Umbilical cord (tissue), 2 donors: ENCODE data around the gene CD300LD. TPM values are rescaled to one million over a fixed set of nuclear protein-coding genes. Genes with fewer than 3 reads are reported as not detected.
"Not testable (repeated sequence)": the region's sequence is repeated elsewhere in the genome, so short reads cannot be mapped to it uniquely, and the experiment has no call there.

Experiments used
- DNase-seq: peaks from one replicate; pipeline ENCODE4 v3.0.0-alpha.2; 2015; ENCODE audit warnings: low spot score
- total RNA-seq: library from RNA; depleted of rRNA; stranded (reverse); fragments of >200 nt; gene quantifications from one replicate; pipeline ENCODE4 v1.2.3, GENCODE V29; 2014; ENCODE audit warnings: low replicate concordance; ENCODE audit not compliant: insufficient read depth

Gene CD300LD
- total RNA-seq: not detected

DNA sequence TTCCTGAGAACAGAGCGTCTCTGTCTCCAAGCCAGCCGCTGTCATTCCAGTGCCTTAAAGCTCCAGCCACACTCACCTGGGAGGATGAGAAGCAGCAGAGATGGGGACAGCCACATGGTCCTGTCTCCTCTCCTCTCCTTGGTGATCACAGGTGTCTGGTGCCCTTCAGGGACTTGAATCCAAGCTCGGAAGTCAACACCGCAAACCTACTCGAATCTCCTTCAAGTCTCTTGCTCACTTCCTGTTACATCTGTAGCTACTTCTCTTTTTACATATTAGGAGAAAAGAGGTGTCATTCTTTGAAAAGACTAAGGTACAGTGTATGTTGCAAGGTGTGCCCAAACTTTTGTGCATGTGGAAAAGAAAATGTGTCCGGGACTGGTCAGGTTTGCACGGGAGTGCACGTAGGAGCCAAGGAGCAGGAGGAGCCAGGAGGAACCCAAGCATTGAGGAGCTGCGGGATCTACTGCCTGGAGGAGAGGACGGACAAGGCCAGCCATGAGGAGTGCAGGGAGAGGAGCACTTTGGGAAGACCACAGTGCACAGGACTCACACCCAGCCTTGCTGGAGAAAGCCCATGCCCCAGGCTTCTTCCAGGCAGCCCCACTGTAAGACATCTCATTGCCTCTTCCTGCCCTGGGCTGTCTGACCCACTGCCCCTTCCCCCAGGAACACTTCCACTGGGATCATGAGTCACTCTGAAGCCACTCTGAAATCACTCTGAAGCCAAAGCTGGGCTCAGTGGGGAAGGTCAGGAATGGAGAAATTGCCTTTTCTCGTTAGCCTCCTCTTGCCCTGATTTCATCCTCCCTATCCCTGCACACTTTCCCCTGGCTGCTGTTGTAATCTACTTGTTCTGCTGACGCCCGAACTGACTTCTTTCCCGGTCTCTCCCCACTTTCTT lies at the start of gene CD300LD:
CD300LD (minus strand) TSS at position 197 of the 904 bp plus-strand sequence; CDS start at position 116, 81 bp downstream.
- DNase-seq: no peak

DNA sequence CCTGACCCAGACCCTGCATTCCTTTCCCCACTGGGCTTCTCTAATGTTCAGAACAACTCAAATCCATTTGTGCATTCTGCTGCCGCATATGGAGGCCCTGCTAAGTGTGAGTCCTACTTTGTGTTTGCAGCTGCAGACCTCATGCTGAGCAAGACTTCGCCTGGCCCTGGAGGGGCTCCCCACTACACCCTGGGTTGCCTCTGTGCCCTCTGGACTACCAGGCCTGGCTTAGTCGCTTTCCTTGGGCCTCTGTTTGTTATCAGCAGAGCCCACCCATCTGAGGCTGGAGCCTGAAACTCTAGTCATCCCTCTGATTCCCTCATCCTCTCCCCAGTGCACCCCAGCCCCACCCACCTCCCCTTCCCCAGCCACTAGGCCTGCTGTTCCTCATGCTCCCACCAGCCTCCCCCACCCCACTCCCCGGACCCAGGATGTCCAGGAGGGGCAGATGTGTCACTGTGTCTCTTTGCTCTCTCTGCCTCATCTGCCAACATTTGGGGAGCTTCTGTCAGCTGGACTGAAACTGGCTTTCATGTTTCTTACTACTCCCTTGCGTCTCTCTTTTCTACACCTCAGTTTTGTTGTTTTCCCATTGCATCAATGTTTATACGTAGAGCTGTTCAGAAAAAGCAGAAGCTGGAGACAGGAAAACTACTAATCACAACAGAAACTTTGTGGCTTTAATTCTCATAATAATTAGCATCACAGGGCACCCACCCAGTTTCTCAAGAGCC lies 49.3 kb upstream of the CD300LD start:
- DNase-seq: no peak

DNA sequence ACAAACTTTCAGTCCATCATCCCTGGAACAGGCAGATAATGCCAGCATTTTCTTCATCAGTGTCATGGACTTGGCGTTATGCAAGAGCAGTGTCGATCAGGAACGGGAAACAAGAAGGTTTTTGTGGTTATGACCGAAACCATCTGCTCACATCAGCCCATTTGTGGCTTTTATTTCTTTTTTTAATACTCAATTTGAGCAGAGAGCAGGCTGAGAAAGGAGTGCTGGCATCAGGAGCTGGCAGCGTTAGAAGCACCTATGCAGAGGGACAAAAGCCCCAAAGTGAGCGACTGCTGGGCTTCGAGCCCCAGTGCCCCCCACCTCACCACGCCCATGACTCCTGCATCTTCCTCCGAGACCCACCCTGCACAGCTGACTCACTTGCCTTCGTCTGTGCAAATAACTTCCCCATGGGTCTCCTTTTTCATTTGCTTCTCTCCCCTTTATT lies 47.6 kb upstream of the CD300LD start:
- no peak for DNase-seq

DNA sequence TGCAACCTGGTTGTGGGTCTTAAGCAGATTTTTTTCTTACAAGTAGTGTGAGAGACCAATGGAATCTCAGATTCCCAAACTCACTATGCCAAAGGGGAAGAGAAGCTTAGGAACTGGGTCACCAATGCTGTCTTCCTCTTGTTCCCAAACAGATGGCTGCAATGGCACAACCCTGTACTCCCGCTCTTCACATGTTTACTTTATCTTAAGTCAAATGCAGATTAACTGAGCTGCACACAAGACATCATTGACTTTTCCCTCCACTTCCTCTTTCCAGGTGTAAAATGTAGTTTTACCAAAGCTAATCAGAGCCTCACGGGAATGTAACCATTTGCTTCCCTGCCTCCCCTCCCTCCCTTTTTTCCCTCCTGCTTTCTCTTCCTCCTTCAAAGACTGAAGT lies 45.8 kb upstream of the CD300LD start:
- no peak for DNase-seq

DNA sequence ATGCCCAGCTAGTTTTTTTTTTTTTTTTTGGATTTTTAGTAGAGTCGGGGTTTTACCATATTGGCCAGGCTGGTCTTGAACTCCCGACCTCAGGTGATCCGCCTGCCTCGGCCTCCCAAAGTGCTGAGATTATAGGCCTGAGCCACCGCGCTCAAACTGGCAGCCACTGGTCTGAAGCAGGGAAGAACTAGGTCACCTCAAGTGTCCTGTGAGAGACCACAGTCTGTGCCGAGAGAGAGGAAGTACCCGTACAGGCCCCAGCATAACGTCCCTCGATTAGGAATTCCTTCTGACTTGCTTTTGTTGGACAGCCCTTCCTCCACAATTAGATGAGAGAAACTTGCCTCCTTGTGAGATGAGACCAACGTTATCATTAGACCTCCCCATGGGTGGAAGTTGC lies 45.2 kb upstream of the CD300LD start:
- DNase-seq: no peak

DNA sequence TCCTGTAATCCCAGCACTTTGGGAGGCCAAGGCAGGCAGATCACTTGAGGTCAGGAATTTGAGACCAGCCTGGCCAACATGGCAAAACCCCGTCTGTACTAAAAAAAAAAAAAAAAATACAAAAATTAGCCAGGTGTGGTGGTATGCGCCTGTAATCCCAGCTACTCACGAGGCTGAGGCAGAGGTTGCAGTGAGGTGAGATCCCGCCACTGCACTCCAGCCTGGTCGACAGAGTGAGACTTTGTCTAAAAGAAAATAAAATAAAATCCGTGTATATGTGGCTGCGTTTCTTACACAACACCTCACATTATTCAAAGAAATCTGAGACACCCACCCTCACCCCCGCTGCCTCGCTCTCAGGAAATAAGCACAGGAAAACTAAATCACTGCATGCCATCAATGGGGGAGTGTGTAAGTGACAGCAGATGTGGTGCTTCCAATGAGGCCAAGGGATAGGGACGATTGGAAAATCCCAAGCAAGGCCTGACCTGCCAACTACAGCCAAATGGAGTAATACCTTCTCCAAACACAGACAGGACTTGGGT lies 44.5 kb upstream of the CD300LD start:
- not testable (repeated sequence) for DNase-seq

DNA sequence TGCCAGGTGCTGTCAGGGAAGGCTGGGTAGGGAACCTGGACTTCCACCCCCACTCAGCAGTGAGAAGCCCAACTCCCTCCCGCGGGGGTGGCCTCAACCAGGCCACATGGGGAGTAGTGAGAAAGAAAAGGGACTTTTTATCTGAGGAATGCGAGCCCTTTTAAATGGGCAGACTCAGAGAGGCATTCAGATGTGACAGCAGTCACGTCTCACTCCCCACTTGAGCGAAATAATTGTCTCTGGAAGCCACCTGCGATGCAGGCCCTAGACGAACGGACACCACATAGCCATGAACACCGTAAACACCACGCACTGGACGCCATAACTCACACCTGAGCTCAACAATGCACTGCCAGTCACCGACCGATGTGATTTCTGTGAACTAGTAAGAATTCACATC lies 43.3 kb upstream of the CD300LD start:
- DNase-seq: no peak

DNA sequence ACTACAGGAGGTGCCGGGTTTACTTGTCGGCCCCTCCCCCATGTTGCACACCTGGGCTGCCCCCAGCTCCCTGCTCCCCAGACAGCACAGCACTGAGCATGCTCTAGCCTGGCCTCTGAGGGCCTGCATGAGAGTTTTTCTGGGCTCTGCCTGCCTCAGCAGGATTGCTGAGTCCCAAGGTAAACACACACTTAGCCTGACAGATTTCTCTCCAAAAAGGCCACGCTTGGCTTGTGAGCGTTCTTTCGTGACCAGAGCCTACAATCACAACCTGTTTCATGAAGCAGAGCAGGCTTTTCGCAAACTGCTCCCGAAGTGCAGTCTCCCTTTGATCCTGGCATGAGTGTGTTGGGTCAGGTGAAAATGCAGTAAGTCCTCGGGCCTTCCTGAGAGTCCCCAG lies 41.2 kb upstream of the CD300LD start:
- DNase-seq: no peak

DNA sequence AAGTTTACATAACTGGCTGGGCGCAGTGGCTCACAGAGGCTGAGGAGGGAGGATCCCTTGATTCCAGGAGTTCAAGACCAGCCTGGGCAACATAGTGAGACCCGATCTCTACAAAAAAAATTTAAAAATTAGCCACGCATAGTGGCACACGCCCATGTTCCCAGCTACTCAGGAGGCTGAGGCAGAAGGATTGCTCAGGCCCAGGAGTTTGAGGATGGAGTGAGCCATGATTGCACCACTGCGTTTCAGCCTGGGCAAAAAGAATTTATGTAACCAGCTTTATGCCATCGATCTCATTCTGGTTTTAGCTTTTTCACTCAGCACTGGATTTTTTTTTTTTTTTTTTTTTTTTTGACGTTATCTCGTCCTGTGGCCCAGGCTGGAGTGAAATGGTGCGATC lies 40.5 kb upstream of the CD300LD start:
- DNase-seq: no peak

DNA sequence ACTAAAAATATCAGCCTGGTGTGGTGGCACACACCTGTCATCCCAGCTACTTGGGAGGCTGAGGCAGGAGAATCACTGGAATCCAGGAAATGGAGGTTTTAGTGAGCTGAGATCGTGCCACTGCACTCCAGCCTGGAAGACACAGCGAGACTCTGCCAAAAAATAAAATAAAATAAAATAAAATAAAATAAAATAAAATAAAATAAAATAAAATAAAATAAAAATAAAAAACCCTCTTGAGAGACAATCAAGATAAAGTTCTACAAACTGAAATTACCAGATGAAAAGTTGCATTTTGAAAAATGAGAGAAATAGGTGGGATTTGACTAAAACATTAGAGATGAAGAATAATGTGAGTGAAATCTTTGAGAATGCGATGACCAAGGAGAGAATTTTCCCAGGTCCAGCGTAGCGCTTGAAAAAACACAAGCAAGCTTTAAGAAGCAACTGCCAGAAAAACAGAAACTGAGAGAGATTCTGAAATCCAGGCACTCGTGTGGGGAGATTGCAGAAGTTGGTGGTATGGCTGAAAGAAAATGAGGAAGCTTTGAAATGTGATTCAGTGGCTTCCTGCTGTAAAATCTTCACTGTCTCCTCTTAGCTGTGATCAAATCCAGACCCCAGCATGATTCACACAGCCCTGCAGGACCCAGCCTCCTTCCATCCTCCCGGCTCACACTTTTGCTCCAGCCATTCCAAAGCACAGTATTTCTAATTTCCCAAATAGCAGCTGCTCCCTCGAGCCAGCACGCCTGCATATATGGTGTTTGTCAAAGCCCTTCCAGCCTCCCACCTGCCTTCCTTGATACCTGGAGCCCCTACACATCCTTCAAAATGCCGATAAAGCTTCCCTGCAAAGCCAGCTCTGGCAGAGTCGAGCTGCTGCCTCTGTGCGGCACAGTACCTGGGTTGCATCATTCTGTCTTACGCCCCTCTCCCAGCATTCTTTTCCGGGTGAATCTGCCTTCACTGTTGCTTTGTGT lies 39.7 kb upstream of the CD300LD start:
- DNase-seq: peak; percentile 98

DNA sequence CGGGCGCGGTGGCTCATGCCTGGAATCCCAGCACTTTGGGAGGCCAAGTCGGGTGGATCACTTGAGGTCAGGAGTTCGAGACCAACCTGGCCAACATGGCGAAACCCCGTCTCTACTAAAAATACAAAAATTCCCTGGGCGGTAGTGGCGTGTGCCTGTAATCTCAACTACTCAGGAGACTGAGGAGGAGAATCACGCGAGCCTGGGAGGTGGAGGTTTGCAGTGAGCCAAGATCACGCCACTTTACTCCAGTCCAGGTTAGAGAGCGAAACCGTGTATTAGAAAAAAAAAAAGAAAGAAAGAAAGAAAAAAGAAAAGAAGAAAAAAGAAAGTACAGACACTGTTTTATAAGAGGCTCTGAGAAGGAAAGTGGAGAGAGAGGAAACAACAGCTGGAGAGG lies 38.2 kb upstream of the CD300LD start:
- not testable (repeated sequence) for DNase-seq

DNA sequence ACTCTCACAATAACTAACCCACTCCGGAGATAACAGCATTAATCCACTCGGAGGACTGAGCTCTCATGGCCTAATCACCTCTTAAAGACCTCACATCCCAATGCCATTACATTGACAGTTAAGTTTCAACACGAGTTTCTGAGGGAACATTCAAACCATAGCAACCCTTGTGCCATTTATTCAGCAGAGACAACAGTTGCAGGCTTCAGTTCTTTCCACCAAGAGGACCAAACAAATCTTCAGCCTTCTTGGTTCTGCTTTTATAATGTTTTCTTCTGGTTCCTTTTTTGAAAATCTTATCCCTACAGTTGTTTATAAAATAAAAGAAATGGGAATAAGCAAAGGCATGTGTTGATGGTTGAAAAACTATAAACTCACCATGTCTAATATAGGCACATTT lies 33.6 kb upstream of the CD300LD start:
- DNase-seq: no peak

DNA sequence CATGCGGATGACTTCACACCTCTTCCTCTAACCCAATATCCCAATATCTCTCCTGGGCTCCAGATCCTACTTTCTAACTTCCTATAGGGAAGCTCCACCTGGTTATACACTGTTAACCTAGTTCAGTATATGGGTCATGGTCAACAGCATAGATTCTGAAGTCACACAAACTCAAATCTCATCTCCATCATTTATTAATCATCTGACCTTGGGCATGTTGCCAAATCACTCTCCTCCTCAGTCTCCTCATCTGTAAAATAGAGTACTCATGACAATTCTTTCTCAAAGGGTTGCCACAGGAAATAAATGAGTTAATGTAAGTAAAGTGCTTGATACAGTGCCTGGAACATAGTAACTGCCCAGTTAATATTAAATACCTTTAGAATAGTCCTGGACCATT lies 32.0 kb upstream of the CD300LD start:
- DNase-seq: no peak

DNA sequence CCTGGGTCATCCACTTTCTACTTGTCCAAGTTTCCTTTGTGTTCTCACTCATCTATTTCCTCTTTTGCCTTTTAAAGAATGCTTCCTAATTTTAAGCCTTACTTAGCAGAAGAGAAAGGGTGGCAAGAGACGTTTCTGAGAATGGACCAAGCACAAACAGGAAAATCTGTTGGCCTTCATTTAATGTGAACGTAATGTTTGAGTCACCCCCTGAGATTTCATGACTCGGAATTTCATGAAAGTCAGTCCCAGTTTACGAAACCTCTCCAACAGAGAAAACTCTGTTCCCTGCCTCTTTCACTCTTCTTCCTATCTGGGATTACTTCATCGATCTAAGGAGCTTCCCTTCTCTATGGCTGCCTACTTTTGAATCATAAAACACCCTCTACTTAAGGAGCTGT lies 31.6 kb upstream of the CD300LD start, which contains the start of gene CD300E:
CD300E (minus strand) TSS at position 46 of the 401 bp plus-strand sequence. CDS start 117 bp downstream, outside the sequence.
- DNase-seq: no peak

DNA sequence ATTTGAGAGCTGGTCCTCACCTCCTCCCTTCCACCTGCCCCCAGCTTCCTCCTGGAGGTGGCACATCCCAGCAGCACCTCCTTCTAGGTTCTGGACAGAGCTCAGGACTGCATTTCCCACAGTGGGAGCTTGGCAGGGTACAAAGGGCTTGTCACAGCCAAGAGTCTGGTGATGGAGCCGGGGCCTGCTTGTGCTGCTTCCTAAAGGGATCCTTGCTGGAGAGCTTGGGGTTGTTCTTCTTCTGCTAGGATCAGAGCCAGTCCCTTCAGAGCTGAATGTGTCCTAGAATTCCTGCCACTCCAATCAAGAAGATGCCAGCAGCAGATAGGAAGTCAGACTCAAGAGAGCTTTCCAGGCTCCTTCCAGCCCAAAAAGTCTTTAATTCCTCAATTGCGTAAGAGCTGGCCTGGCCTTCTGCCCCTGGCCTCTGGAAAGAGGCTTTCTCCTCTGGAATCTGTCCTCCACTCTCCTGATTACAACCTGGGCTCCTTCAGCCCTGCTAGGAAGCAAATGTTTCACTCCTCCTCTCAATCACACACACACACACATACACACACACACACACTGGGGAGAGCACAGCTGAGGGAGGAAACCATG lies 27.1 kb upstream of the CD300LD start:
- DNase-seq: peak; percentile 80

DNA sequence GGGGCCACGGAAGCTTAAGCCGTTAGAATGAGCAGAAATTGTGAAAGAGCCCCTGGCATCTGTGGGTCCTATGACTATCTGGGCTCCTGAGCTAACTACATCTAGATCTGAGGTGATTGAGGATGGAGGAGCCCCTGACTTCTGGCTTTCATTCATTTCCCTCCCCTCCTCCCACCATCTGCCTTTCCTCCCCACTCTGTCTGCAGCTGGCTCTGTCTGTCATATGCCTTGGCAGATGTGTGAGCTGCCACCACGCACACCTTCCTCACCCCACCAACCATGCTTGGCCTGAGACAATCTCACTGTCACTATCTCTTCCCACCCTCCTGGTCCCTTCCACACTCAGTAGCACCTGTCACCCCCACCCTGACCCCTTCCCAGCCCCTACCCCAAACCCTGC lies 26.4 kb upstream of the CD300LD start:
- DNase-seq: no peak

DNA sequence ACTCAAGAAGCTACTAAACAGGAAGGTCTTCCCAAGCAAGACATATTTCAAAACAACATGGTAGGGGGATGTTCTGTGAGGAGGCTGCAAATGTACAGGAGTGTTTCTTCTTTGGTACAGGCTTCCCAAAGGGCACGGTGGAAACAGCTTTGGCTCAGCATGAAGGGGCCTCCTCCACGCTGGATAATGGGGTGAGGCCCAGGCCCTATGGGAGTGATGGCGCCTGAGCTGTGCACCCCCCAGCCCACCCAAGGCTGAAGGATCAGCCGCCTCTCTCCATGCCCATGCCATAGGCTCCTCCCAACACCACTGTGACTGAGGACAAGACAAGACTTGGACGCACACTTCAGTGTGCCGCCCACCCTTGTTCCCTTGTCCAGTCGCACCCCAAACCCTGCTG lies 24.6 kb upstream of the CD300LD start:
- no peak for DNase-seq

DNA sequence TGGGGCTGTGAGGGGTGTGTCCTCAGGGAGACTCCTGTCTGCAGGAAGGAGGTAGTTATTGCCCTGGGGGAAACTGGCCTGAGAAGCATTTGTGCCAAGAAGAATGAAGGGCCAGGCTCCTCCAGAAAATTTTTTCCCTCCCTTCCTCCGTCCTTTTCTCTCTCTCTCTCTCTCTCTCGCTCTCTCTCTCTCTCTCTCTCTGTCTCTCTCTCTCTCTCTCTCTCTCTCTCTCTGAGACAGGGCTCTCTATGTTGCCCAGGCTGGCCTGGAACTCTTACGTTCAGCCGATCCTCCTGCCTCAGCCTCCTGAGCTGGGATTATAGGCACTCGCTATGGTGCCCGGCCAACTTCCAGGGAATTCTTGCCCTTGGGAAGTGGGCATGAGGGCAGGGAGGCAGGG lies 20.0 kb upstream of the CD300LD start:
- no peak for DNase-seq

DNA sequence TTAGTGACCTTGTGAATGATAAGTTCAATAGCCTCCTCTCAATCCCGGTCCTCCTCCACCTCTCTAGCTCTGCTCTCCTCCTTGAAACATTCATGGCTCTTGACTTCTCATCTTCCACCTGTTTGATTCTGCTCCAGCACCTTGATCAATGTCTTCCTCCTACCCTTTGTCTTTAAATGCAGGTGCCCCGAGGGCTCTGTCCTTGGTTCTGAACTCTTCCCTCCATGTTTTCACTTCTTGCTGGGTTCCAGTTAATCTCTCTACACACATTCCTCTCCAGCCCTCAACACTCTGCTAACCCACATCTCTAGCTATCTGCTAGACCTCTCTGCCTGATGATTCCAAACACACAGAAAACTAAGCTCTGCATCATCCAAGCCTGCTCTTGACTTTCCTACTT lies 18.0 kb upstream of the CD300LD start:
- DNase-seq: no peak

DNA sequence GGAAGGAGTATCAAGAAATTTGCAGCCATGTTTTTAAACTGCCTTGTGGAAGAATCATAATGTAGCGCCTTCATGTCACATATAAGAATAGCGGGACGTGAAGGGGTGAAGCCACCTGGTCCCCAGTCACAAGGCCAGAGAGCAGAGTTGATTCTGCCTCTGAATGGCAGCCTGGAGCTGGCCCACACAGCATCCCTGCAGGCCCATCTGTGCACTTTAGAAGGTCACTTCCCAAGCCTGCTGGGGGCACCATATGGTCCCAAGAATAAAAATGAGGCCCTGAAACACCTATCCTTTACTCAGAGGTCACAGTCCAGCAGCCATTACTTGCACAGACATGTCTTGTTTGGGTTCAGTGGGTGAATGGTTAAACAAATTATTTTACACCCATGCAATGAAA lies 16.4 kb upstream of the CD300LD start:
- DNase-seq: no peak

DNA sequence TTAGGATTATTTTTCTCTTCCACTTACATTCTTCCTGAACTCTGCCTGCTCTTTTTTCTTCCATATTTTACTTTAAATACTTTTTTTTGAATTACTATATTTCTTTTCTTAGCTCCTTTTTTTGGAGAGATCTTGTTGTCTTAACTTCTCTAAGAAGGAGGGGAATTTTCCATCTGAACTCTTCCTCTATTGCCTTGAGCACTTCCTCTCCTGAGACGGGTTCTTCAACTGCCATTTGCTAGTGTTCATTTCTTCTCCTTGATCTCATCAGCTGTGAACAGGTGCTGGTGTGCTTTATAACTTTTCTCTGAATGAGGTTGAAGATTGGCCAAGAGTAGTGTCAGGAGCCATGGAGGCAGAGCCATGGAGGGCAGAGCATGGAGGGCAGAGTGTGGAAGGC lies 15.1 kb upstream of the CD300LD start:
- DNase-seq: no peak
